A673 (cell line): ENCODE results near the gene PARP6. TPM values are rescaled to one million over a fixed set of nuclear protein-coding genes. Genes with fewer than 3 reads are reported as not detected.

Experiments used
- BruUV-seq: library from RNA; stranded (reverse); fragments of 400-500 nt; replicated peaks from 2 replicates; lab custom pipeline; 2021; lab: Mats Ljungman, UMichigan
- CTCF ChIA-PET: fragments of 300-600 bp; sonication (Branson Sonifier 250); formaldehyde crosslinking; loops from one replicate; lab custom pipeline; 2022; ENCODE audit warnings: antibody characterized with exemption; lab: Charles Lee
- POLR2A ChIA-PET: fragments of 300-600 bp; sonication (Branson Sonifier 250); formaldehyde crosslinking; loops from one replicate; lab custom pipeline; 2022; ENCODE audit warnings: antibody characterized with exemption; ENCODE audit not compliant: low non-redundant PET; lab: Charles Lee
- DNase-seq: peaks from one replicate; pipeline ENCODE4 v3.0.0-alpha.2; 2015; ENCODE audit warnings: low spot score
- H3K27ac ChIP-seq: fragments of 200-600 bp; sonication (generic); 2 replicates; pipeline ENCODE4 v1.5.1; 2016; ENCODE audit warnings: mixed run types, low read depth, mild to moderate bottlenecking, mixed read lengths, antibody characterized with exemption, low read length; ENCODE audit not compliant: poor library complexity, severe bottlenecking
- H3K27me3 ChIP-seq: fragments of 200-600 bp; sonication (generic); replicated peaks from 2 replicates; pipeline ENCODE4 v1.6.1; 2017; ENCODE audit warnings: mixed run types, low read depth, mild to moderate bottlenecking, mixed read lengths, antibody characterized with exemption, low read length; ENCODE audit not compliant: insufficient read depth, poor library complexity
- H3K36me3 ChIP-seq: fragments of 200-600 bp; sonication (generic); 2 replicates; pipeline ENCODE4 v1.6.1; 2016; ENCODE audit warnings: mixed run types, mild to moderate bottlenecking, mixed read lengths, antibody characterized with exemption, low read length; ENCODE audit not compliant: insufficient read depth, poor library complexity, severe bottlenecking
- H3K4me1 ChIP-seq: fragments of 200-600 bp; sonication (generic); 2 replicates; pipeline ENCODE4 v1.6.1; 2017; ENCODE audit warnings: mixed run types, mild to moderate bottlenecking, mixed read lengths, antibody characterized with exemption, low read length; ENCODE audit not compliant: insufficient read depth, poor library complexity, severe bottlenecking
- H3K4me3 ChIP-seq: fragments of 200-600 bp; sonication (generic); 2 replicates; pipeline ENCODE4 v1.5.1; 2016; ENCODE audit warnings: low read depth, mixed run types, mild to moderate bottlenecking, mixed read lengths, low read length; ENCODE audit not compliant: poor library complexity, severe bottlenecking
- H3K9me3 ChIP-seq: fragments of 200-600 bp; sonication (generic); 2 replicates; pipeline ENCODE4 v1.6.1; 2016; ENCODE audit warnings: mixed run types, low read depth, mild to moderate bottlenecking, mixed read lengths, antibody characterized with exemption, low read length; ENCODE audit not compliant: poor library complexity, severe bottlenecking
- EZH2 ChIP-seq: fragments of 200-600 bp; sonication (generic); IDR thresholded peaks from 2 replicates; pipeline ENCODE4 v1.6.1; 2017; ENCODE audit warnings: borderline replicate concordance, low read depth, mild to moderate bottlenecking, mixed read lengths, antibody characterized with exemption, low read length; ENCODE audit not compliant: poor library complexity, severe bottlenecking
- intact Hi-C: fragments of 100-400 bp; cut with micrococcal nuclease; formaldehyde crosslinking; loops from one replicate; pipeline ENCODE4 v1.10.0; 2022; ENCODE audit not compliant: unreplicated experiment
- total RNA-seq: library from RNA; stranded (reverse); gene quantifications from 2 replicates; pipeline ENCODE4 v1.2.3, GENCODE V29; 2021
- TF ChIP-seq, protein P1 (sequence below): fragments of 300-800, 200-600 bp; sonication (generic); conservative IDR thresholded peaks from 2 replicates; pipeline ENCODE4 v1.5.1; 2017; ENCODE audit warnings: low read depth, mild to moderate bottlenecking, antibody characterized with exemption, low read length, moderate library complexity, mixed read lengths

The PARP6 gene
- total RNA-seq, 1 experiment from 2014 or later: 71.4 TPM

DNA sequence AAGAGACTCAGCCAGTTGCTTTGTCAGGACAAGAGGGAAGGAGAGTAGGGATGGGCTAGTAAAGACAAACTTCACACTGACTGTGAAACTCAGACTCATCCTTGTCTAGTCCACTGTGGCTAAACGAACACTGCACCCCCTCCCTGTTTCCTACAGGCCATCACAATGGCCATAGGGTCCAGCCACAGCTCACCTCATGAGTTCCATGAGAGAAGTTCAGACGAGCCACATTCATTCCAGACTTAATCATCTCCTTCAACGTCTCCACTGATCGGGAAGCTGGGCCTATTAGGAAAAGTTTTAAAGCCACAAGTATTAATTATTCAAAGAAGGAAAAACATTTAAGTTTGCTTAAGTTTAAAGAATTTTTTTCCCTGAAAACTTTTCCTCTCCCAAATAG is 55.1 kb downstream of the PARP6 start:
- TF ChIP-seq, protein P1, sequence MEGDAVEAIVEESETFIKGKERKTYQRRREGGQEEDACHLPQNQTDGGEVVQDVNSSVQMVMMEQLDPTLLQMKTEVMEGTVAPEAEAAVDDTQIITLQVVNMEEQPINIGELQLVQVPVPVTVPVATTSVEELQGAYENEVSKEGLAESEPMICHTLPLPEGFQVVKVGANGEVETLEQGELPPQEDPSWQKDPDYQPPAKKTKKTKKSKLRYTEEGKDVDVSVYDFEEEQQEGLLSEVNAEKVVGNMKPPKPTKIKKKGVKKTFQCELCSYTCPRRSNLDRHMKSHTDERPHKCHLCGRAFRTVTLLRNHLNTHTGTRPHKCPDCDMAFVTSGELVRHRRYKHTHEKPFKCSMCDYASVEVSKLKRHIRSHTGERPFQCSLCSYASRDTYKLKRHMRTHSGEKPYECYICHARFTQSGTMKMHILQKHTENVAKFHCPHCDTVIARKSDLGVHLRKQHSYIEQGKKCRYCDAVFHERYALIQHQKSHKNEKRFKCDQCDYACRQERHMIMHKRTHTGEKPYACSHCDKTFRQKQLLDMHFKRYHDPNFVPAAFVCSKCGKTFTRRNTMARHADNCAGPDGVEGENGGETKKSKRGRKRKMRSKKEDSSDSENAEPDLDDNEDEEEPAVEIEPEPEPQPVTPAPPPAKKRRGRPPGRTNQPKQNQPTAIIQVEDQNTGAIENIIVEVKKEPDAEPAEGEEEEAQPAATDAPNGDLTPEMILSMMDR: no peak
- no peak for TF ChIP-seq EZH2
- intact Hi-C loops: no loop called here
- Histone ChIP-seq H3K4me1 (peaks cover 6% of the 10 kb centered on the region), H3K27ac (no peak overlapping the region), H3K27me3 (no peaks in the 10 kb centered on the region), H3K9me3 (no peaks in the 10 kb centered on the region), H3K36me3 (peaks cover 94% of the 10 kb centered on the region), H3K4me3 (no peak overlapping the region)
- DNase-seq: no peak
- BruUV-seq: no TSS peak
- CTCF ChIA-PET: no interaction called here
- POLR2A ChIA-PET: no interaction called here

DNA sequence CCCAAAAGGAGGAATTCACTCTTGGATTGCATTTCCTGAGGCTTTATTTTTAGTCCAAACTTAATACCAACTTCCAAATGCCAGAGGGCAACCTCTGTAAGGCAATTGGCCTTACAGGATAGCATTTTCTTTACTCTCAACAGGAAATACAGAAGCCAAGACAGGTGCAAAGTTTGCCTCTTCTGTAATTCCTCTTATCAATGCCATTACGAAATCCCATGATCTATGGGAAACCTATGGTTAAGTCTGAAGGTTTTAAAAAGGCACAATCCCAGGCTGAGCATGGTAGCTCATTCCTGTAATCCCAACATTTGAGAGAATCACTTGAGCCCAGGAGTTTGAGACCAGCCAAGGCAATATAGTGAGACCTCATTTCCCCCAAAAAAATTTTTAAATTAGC is 56.3 kb downstream of the PARP6 start:
- Histone ChIP-seq H3K36me3 (peaks cover 100% of the 10 kb centered on the region), H3K27me3 (no peaks in the 10 kb centered on the region), H3K27ac (no peak overlapping the region), H3K4me3 (no peak overlapping the region), H3K9me3 (no peaks in the 10 kb centered on the region), H3K4me1 (no peaks in the 10 kb centered on the region)
- no peak for DNase-seq
- POLR2A ChIA-PET: no interaction called here
- TF ChIP-seq EZH2: no peak
- TF ChIP-seq, protein P1: no peak
- CTCF ChIA-PET: no interaction called here
- TSS peak; percentile 3 for BruUV-seq
- intact Hi-C loops: no loop called here

DNA sequence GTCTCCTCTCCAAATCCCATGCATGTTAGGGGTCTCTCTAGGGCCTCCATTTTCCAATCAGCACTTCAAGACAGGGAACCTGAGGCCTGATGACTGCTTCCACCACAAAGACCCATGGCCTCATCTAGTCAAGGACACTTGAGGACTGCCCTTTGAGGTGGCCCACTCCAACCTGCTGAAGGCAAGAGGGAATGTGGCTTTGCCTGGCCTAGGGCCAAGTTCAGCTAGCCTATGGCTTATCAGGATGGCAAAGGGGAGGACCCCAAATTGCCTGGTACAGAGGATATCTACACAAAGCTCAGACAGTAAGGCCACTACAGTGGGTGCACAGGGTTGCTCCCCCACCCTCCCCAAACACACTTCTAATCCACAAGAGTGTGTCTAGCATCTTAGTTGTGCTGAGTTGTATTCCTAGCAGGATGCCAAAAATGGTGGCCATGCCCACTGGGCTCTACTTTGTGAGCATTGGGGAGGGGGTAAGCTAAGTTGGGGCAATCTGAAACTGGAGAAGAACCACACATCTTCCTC is 64.7 kb downstream of the PARP6 start:
- POLR2A ChIA-PET: no interaction called here

More for the DNA sequence above, 64.7 kb downstream of the PARP6 start:
- H3K27me3 ChIP-seq: no peaks in the 10 kb centered on the region
- intact Hi-C loops: no loop called here
- no TSS peak for BruUV-seq
- H3K4me3 ChIP-seq: no peak overlapping the region
- DNase-seq: no peak
- H3K4me1 ChIP-seq: no peaks in the 10 kb centered on the region
- TF ChIP-seq EZH2: no peak
- TF ChIP-seq, protein P1: no peak
- peaks cover 100% of the 10 kb centered on the region for H3K36me3 ChIP-seq
- no peaks in the 10 kb centered on the region for H3K9me3 ChIP-seq
- no peak overlapping the region for H3K27ac ChIP-seq
- CTCF ChIA-PET: no interaction called here
